GM21367 (cell line): Measurements from ENCODE around the gene ARHGAP26.

Source experiments
- ATAC-seq: cut with Tn5 transposase; IDR thresholded peaks from one replicate; pipeline ENCODE4 v1.9.1; 2021; ENCODE audit not compliant: unreplicated experiment

ARHGAP26 gene

GRCh38 chr5:143213231-143213850 lies 443.2 kb downstream of the ARHGAP26 start:
- ATAC-seq, result no peak

GRCh38 chr5:143213851-143214363 lies 443.7 kb downstream of the ARHGAP26 start:
- ATAC-seq, result peak; percentile 49

GRCh38 chr5:143214458-143214857 lies 444.3 kb downstream of the ARHGAP26 start:
- ATAC-seq, result no peak

DNA sequence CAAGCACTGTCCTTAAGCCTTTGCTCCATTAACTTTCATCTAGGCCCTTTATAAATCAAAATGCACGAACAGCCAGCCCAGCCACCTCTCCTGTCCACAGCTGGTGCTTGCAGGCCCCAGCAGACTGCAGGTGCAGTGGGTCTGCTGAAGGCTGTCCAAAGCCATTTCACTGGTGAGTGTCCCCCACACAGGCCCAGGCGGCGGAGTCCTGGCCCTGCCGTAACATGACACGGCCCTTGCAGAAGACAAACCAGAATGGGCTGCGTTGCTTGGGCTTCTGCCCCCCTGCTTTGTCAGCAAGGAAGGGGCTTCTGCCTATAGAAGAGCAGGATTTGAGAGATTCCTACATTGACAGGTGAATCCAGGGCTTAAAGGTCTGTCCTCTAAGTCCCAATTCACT lies 444.7 kb downstream of the ARHGAP26 start:
- no peak for ATAC-seq

GRCh38 chr5:143215690-143216089 lies 445.5 kb downstream of the ARHGAP26 start:
- no peak for ATAC-seq

DNA sequence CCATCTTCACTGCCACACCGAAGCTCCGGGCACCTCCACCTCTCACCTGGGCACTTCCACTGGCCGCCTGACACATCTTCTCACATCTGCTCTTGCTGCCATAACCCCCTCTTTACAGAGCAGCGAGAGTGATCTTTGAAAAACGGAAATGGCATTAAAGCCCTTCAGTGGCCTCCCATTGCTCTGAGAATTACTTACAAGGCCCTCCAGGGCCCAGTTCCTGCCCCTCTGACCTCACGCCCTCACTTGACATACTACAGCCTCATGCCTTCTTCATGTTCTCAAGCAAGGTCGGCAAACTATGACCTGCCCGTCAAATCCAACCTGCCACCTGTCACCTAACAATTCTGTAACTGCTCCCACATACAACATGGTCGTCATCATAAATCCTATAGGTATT lies 446.0 kb downstream of the ARHGAP26 start:
- no peak for ATAC-seq

DNA sequence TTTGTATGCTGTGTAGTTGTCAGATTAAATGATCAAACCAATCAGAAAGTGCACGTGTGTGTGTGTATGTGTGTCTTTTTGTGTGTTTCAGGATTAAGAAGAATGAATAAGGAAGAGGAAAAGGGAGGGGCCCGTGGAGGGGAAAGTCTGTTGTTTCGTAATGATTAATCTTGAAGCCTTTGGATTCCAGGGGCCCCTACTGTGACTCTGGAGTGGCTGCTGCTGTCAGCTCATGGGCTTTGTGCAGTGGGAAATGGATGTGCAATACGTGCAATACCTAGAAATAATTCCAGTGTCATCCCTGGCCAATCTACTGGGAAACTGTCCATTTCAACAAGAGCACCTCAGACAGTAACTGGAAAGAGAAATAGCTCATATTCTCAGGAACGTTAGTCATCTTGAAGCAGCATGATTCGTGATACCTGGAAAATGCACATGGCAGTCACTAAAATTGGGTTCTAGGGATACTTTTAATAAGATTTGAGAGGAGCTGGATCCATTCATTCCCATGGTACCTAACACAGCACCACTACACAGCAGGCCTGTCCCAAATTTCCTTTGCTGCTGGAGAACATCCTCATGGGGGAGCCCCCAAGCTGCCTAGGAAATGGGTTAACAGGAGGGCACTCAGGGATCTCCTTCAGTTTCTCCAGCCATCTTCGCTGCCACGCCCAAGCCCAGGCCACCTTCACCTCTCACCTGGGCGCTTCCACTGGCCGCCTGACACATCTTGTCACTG lies 447.1 kb downstream of the ARHGAP26 start:
- no peak for ATAC-seq

- ATAC-seq, result no peak
Measured at GRCh38 chr5:143217804-143218160, 447.6 kb downstream of the ARHGAP26 start.

GRCh38 chr5:143218517-143219170 lies 448.5 kb downstream of the ARHGAP26 start:
- ATAC-seq, result no peak

DNA sequence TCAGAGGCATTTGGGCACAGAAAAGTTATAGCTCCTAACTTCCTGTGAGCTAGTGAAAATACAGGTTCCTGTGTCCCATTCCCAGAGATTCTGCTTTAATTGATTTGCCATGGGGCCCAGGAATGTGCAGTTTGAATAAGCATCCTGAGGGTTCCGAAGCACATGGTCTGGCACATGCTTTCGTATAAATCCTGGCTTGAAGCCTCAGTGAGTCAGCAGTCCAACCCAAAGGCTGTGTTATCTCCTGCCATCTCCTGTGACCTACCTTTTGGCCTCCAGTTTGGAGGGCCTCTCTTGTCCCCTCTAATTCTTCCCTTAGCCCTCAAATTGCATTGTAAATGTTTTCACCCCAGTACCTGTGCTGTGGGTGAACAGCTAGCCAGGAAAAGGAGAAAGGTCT lies 449.5 kb downstream of the ARHGAP26 start:
- ATAC-seq, result no peak

GRCh38 chr5:143220748-143221251 lies 450.6 kb downstream of the ARHGAP26 start:
- ATAC-seq, result no peak

- ATAC-seq, result peak; percentile 70
Measured at GRCh38 chr5:143222287-143223231, 452.4 kb downstream of the ARHGAP26 start.

DNA sequence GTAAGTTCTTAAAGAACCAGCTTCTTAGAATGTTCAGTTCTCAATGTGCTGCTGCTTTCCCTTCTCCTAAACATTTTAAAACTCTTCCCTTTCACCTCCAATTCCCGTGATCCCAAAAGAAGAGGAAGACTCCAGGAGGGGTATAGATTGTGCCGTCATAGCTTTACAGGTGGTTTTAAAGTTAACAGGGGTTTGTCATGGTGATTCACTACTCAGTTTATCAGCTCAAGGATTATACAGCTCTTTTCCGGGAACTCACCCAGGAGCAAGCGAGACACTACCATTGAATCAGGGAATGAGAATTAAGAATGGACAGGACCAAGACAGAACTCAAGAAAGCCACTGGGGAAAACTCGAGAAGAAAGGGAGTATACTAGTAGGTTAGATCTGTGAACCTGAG lies 454.5 kb downstream of the ARHGAP26 start:
- ATAC-seq, result no peak

- no peak for ATAC-seq
Measured at GRCh38 chr5:143225511-143225910, 455.3 kb downstream of the ARHGAP26 start.

- ATAC-seq, result no peak
Measured at GRCh38 chr5:143226361-143226760, 456.2 kb downstream of the ARHGAP26 start.

- no peak for ATAC-seq
Measured at GRCh38 chr5:143226872-143227271, 456.7 kb downstream of the ARHGAP26 start.

GRCh38 chr5:143227301-143227700 lies 457.1 kb downstream of the ARHGAP26 start:
- ATAC-seq, result no peak

GRCh38 chr5:143228597-143229293 lies 458.6 kb downstream of the ARHGAP26 start:
- ATAC-seq, result no peak

DNA sequence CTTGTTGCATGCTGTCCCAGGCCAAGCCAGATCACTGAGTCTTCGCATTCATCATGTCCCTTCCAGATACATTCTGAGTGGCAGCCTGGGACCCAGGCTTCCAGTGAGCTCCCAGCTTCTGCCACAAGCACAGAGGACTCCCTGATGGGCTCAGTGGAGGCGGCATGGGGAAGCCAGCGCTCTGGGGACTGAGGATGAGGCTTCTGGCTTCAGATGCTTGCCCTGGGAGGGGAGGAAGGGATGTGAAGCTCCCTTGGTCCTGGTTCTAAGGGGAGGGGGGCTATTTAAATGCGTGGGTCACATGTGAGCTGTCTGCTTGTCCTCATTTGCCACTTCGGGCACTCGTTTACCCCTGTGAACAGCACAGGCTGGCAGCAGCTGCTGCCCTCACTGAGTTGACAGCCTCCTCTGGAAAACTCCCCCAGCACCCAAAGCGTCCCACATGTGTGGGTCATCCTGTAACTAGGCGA lies 459.3 kb downstream of the ARHGAP26 start:
- ATAC-seq, result peak; percentile 37
